ENCODE measurements around the gene CLIC4. TPM values are rescaled to one million over a fixed set of nuclear protein-coding genes. Genes with fewer than 3 reads are reported as not detected.

CLIC4 gene
- total and polyA plus RNA-seq, 8 donors, result 53.5 to 372 (median 110) TPM

DNA sequence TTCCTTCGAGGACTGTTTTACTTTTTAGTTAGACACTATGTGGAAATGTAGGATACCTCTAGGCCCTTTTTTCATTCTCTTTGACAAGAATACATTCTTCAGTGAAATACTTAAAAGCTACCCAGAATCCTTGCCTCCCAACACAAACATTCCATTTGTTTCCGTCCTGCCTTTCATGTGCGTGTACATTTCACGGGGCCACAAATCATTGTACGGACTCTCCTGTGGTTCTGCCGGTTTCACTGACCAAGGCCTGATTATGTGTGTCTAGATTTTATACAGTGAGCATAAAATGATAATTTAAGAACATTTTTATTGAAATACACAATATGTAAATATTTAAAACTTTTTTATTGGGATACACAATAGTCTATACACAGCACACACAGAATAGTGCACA lies 108.4 kb downstream of the CLIC4 start:
- intact Hi-C loops (cut with DNase I; ENCODE audit: low total_unique reads), result no loop called here
- no peak overlapping the region for H3K4me3 ChIP-seq
- no peak for TF ChIP-seq POLR2A (IDR thresholded peaks at IDR 0.05)
- TF ChIP-seq, protein P1, sequence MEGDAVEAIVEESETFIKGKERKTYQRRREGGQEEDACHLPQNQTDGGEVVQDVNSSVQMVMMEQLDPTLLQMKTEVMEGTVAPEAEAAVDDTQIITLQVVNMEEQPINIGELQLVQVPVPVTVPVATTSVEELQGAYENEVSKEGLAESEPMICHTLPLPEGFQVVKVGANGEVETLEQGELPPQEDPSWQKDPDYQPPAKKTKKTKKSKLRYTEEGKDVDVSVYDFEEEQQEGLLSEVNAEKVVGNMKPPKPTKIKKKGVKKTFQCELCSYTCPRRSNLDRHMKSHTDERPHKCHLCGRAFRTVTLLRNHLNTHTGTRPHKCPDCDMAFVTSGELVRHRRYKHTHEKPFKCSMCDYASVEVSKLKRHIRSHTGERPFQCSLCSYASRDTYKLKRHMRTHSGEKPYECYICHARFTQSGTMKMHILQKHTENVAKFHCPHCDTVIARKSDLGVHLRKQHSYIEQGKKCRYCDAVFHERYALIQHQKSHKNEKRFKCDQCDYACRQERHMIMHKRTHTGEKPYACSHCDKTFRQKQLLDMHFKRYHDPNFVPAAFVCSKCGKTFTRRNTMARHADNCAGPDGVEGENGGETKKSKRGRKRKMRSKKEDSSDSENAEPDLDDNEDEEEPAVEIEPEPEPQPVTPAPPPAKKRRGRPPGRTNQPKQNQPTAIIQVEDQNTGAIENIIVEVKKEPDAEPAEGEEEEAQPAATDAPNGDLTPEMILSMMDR (IDR thresholded peaks at IDR 0.05), result no peak
- TF ChIP-seq POLR2AphosphoS5 (IDR thresholded peaks at IDR 0.05), result no peak
- TF ChIP-seq EP300 (IDR thresholded peaks at IDR 0.05), result no peak
- DNase-seq, result no peak
- peaks cover 4 to 13% (median 9%) of the 10 kb centered on the region in 4 donors for H3K4me1 ChIP-seq
- 46 to 58% (median 51%) methylated on average over 6 of the region's 6 CpGs for WGBS, 5 donors
- H3K27ac ChIP-seq, result no peak overlapping the region
- no peaks in the 10 kb centered on the region for H3K36me3 ChIP-seq
- H3K27me3 ChIP-seq, result peaks cover 0 to 22% (median 0%) of the 10 kb centered on the region in 3 donors
- no peaks in the 10 kb centered on the region for H3K9me3 ChIP-seq

DNA sequence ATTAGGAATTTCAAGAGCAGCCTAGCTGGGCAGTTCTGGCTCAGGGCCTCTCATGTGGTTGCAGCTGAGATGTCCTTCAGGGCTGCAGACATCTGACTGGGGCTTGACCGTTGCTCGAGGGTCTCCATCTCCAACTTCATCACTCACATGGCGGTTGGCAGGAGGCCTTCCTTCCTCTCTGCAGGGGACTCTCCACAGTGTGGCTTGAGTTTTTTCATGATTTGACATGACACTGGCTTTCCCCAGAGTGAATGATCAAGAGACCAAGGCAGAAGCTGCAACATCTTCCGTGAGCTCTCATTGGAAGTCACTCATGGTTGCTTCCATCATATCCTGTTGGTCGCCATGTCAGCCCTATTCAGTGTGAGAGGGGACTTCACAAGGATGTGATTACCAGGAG lies 110.2 kb downstream of the CLIC4 start:
- no peak for DNase-seq

DNA sequence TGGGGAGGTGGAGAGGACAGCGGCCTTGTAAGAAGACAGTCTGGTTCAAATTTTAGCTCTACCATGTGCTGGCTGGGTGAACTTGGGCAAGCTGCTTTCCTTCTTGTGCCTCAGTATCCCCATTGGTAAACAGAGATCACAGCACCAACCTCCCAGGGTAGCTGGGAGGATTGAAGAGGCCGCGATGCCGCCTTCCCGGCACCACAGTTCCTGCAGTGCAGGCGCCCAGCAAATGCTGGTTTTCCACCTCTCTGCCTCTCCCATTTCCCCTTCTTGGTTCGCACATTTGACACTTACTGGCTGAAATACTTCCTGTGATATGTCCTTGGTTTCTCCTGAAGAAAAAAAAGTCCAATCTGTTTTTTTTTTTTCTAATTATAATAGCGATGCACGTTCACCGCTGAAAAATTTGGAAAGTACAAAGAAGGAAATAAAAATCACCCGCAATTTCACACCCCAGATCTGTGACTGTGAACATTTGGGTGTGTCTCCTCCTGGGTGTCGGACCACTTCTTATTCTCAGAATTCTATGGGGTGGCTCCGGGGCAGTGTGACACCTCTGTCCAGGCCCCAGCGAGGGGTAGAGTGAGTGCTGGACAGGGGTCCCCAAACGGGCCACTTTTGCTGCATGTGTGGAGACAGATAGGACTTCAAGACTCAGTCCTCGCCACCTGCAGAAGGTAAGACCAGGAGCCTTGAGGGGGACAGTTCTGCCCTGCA lies 111.7 kb downstream of the CLIC4 start:
- no peaks in the 10 kb centered on the region for H3K9me3 ChIP-seq
- H3K36me3 ChIP-seq, result no peaks in the 10 kb centered on the region
- no peak overlapping the region for H3K4me3 ChIP-seq
- WGBS, 5 donors, result 81 to 88% (median 83%) methylated on average over 16 of the region's 16 CpGs
- TF ChIP-seq POLR2AphosphoS5 (IDR thresholded peaks at IDR 0.05) (no peak), POLR2A (IDR thresholded peaks at IDR 0.05) (no peak), EP300 (IDR thresholded peaks at IDR 0.05) (no peak)
- TF ChIP-seq, protein P1 (IDR thresholded peaks at IDR 0.05), result no peak
- intact Hi-C loops (cut with DNase I; ENCODE audit: low total_unique reads), result no loop called here
- H3K27me3 ChIP-seq, result peaks cover 0 to 50% (median 0%) of the 10 kb centered on the region in 3 donors
- DNase-seq, result no peak
- H3K4me1 ChIP-seq, result peaks cover 0 to 1% (median under 1%) of the 10 kb centered on the region in 4 donors
- no peak overlapping the region for H3K27ac ChIP-seq

More for the DNA sequence above, 110.2 kb downstream of the CLIC4 start:
- Histone ChIP-seq H3K4me3 (no peak overlapping the region), H3K9me3 (no peaks in the 10 kb centered on the region), H3K4me1 (no peaks in the 10 kb centered on the region), H3K27ac (no peak overlapping the region), H3K36me3 (no peaks in the 10 kb centered on the region), H3K27me3 (peaks cover 0 to 35% (median 0%) of the 10 kb centered on the region in 3 donors)
- intact Hi-C loops (cut with DNase I; ENCODE audit: low total_unique reads), result no loop called here
- TF ChIP-seq EP300 (IDR thresholded peaks at IDR 0.05) (no peak), POLR2AphosphoS5 (IDR thresholded peaks at IDR 0.05) (no peak), POLR2A (IDR thresholded peaks at IDR 0.05) (no peak)
- TF ChIP-seq, protein P1 (IDR thresholded peaks at IDR 0.05), result no peak
- 65 to 87% (median 81%) methylated on average over 5 of the region's 5 CpGs for WGBS, 5 donors

DNA sequence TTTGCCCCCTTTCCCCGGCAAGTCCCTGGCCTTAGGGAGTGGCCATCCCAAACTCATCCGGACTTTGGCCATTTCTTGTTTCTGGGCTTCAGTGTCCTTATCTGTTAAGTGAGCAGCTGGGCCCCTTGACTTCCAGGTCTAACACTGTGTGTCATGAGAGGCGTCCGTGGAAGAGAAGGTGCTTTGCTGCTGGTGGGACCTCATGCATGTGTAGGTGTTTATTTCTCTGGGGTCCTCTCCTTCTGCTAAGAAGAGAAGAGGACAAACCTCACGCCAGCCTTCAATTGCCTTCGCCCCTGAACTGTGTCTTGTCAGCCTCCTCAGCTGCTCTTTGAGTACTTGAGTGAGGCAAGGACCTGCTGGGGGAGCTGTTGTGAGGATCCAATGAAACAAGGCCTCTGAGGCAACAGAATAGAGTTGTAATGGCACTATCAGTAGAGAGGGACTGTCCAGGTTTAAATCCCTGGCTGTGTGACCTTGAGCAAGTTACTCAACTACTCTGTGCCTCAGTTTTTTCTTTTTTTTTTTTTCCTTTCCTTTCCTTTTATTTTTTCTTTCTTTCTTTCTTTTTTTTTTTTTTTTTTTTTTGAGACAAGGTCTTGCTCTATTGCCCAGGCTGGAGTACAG lies 112.4 kb downstream of the CLIC4 start:
- Histone ChIP-seq H3K27ac (no peak overlapping the region), H3K36me3 (no peaks in the 10 kb centered on the region), H3K27me3 (peaks cover 0 to 57% (median 0%) of the 10 kb centered on the region in 3 donors), H3K4me3 (no peak overlapping the region), H3K4me1 (peaks cover 0 to 8% (median 3%) of the 10 kb centered on the region in 4 donors), H3K9me3 (no peaks in the 10 kb centered on the region)
- no peak for DNase-seq
- intact Hi-C loops (cut with DNase I; ENCODE audit: low total_unique reads), result no loop called here
- 56 to 69% (median 63%) methylated on average over 6 of the region's 6 CpGs for WGBS, 5 donors
- TF ChIP-seq POLR2AphosphoS5 (IDR thresholded peaks at IDR 0.05) (no peak), POLR2A (IDR thresholded peaks at IDR 0.05) (no peak), EP300 (IDR thresholded peaks at IDR 0.05) (no peak)
- TF ChIP-seq, protein P1 (IDR thresholded peaks at IDR 0.05), result no peak
